ENCODE measurements around the gene GFER.
"Not testable (repeated sequence)": the region's sequence is repeated elsewhere in the genome, so short reads cannot be mapped to it uniquely, and the experiment has no call there.

The GFER gene

GRCh38 chr16:2026461-2027023, 42.5 kb downstream of the GFER start, which contains the start of gene NHERF2:
TSS of gene NHERF2 (plus strand) at chr16:2026902. CDS start at chr16:2027006, 104 bp downstream.
- DNase-seq (ENCODE audit: low read depth in 2 of 2) = no peak

- DNase-seq (ENCODE audit: low read depth in 2 of 2) = no peak
These were observed 43.3 kb downstream of the GFER start for GRCh38 chr16:2027024-2028010.

- DNase-seq (ENCODE audit: low read depth in 2 of 2) = no peak
These were observed 44.2 kb downstream of the GFER start for GRCh38 chr16:2028146-2028545.

GRCh38 chr16:2028620-2029220, 44.7 kb downstream of the GFER start:
- DNase-seq (ENCODE audit: low read depth in 2 of 2) = no peak

- DNase-seq (ENCODE audit: low read depth in 2 of 2) = no peak
These were observed 45.4 kb downstream of the GFER start for GRCh38 chr16:2029350-2029749.

- no peak for DNase-seq (ENCODE audit: low read depth in 2 of 2)
These were observed 46.0 kb downstream of the GFER start for GRCh38 chr16:2030036-2030435.

GRCh38 chr16:2031081-2031577, 47.1 kb downstream of the GFER start:
- DNase-seq (ENCODE audit: low read depth in 2 of 2) = no peak

- no peak for DNase-seq (ENCODE audit: low read depth in 2 of 2)
These were observed 48.5 kb downstream of the GFER start for GRCh38 chr16:2032285-2033056.

GRCh38 chr16:2033057-2033908, 49.3 kb downstream of the GFER start:
- DNase-seq (ENCODE audit: low read depth in 2 of 2) = no peak

GRCh38 chr16:2033909-2034695, 50.1 kb downstream of the GFER start:
- not testable (repeated sequence) for DNase-seq (ENCODE audit: low read depth in 2 of 2)

GRCh38 chr16:2034696-2035430, 50.9 kb downstream of the GFER start:
- DNase-seq (ENCODE audit: low read depth in 2 of 2) = no peak

- DNase-seq (ENCODE audit: low read depth in 2 of 2) = no peak
These were observed 51.6 kb downstream of the GFER start for GRCh38 chr16:2035431-2036199.

- no peak for DNase-seq (ENCODE audit: low read depth in 2 of 2)
These were observed 52.4 kb downstream of the GFER start for GRCh38 chr16:2036200-2036966.

GRCh38 chr16:2037115-2037514, 53.1 kb downstream of the GFER start:
- no peak for DNase-seq (ENCODE audit: low read depth in 2 of 2)
